Measurements from ENCODE around the gene METTL5.

- no peak for TF ChIP-seq CTCF (IDR thresholded peaks at IDR 0.05)
- TF ChIP-seq POLR2A (IDR thresholded peaks at IDR 0.05): no peak
Observed at GRCh38 chr2:169796441-169796840, 28.3 kb downstream of the METTL5 start.
